Adrenal gland (tissue), 12 donors: ENCODE data around the gene SLC13A5. TPM values are rescaled to one million over a fixed set of nuclear protein-coding genes. Genes with fewer than 3 reads are reported as not detected.

Source experiments
- DNase-seq, 7 donors: peaks; one replicate each; pipeline ENCODE4 v3.0.0-alpha.2; 2019 to 2020
- H3K27ac ChIP-seq, 5 donors: fragments of 200-600 bp; sonication (generic) in 4 of 5; 1 replicate in 3 of 5; 2 replicates in 2 of 5; pipeline versions ENCODE4 v1.5.1 to v1.8.0; 2016 to 2020; ENCODE audit warnings: mild to moderate bottlenecking in 1 of 5
- H3K27me3 ChIP-seq: fragments of 200-600 bp; 2 replicates; pipeline ENCODE4 v1.8.0; 2021
- H3K36me3 ChIP-seq, 2 donors: fragments of 200-600 bp; replicated peaks in 1 of 2; 1 replicate in 1 of 2; 2 replicates in 1 of 2; pipeline versions ENCODE4 v1.5.1 to v1.8.0; 2018 to 2022
- H3K4me1 ChIP-seq, 2 donors: fragments of 200-600 bp; replicated peaks in 1 of 2; 1 replicate in 1 of 2; 2 replicates in 1 of 2; pipeline versions ENCODE4 v1.5.1 to v1.8.0; 2018 to 2021
- H3K4me3 ChIP-seq, 4 donors: fragments of 200-600 bp; sonication (generic) in 3 of 4; one replicate each; pipeline ENCODE4 v1.5.1; 2016 to 2018
- H3K9me3 ChIP-seq, 3 donors: fragments of 200-600 bp; sonication (generic) in 1 of 3; replicated peaks in 1 of 3; 1 replicate in 2 of 3; 2 replicates in 1 of 3; pipeline versions ENCODE4 v1.5.1 to v1.8.0; 2016 to 2021
- CTCF ChIP-seq, 6 experiments: fragments of 450-650 bp in 4 of 6; fragments of 200-600 bp in 2 of 6; sonication (generic) in 1 of 6; IDR thresholded peaks; 1 replicate in 5 of 6; 2 replicates in 1 of 6; pipeline versions ENCODE4 v1.5.1 to v1.8.0; 2016 to 2021; ENCODE audit warnings: antibody characterized with exemption in 6 of 6, mild to moderate bottlenecking in 2 of 6, moderate library complexity in 1 of 6
- POLR2A ChIP-seq, 2 donors: fragments of 450-650 bp; IDR thresholded peaks; one replicate each; pipeline ENCODE4 v1.6.1; 2017; ENCODE audit warnings: antibody characterized with exemption in 2 of 2, mild to moderate bottlenecking in 2 of 2, moderate library complexity in 1 of 2
- WGBS, 4 donors: extraction: QIAGEN DNeasy Blood & Tissue Kit in 2 of 4; methylation state at CpG; one replicate each; pipeline versions ENCODE4 v1.1.5 to v1.1.7; 2013 to 2017; 5-methylcytosine and 5-hydroxymethylcytosine counted together
- intact Hi-C, 2 donors: fragments of 100-400 bp; cut with DNase I; formaldehyde crosslinking; loops; one replicate each; pipeline versions ENCODE4 v1.14.1 to v1.15.0; 2022 to 2023
- polyA plus RNA-seq, 3 donors: library from polyadenylated mRNA; stranded (reverse); fragments of 200-250 nt in 2 of 3; fragments of 350-450 nt in 1 of 3; fragmentation: Illumina TruSeq in 1 of 3; extraction: RNeasy Lipid Tissue Mini Kit (QIAGEN cat#74804) in 1 of 3; gene quantifications; one replicate each; pipeline ENCODE4 v1.2.3, GENCODE V29; 2013 to 2014
- total RNA-seq, 9 donors: library from RNA; depleted of rRNA in 4 of 9; stranded (reverse); fragments of >200 nt in 4 of 9; fragments of 120-200 nt in 1 of 9; fragmentation: NEBNext Ultra II Directional in 1 of 9; extraction: Animal tissue kit (Norgen Biotek cat#: 25700) in 1 of 9; gene quantifications; one replicate each; pipeline versions ENCODE4 v1.1.0 to v1.2.4, GENCODE V29; 2013 to 2023
- donor health status: healthy with polysubstance abuse.
- donor health status: Bipolar disorder and iron deficiency.
- donor health status: DM: yes; HTN: yes; CAD: no.
- donor health status: DM: no; HTN: no; CAD: no.
- donor health status: DM: no; HTN: no; CAD: no.
- donor health status: DM: yes; HTN: yes; CAD: no.

Gene SLC13A5
- total and polyA plus RNA-seq, 12 donors = 0.97 to 7.2 (median 3.6) TPM; not detected in 2

GRCh38 chr17:6714315-6714874 is 1.2 kb upstream of the SLC13A5 start:
- intact Hi-C loops = no loop called here
- peaks cover 0 to 9% of the 10 kb centered on the region in 2 donors for H3K4me1 ChIP-seq
- H3K27me3 ChIP-seq = peaks cover 29% of the 10 kb centered on the region

GRCh38 chr17:6713918-6714271 is 726 bp upstream of the SLC13A5 start:
- Histone ChIP-seq H3K9me3 (no peaks in the 10 kb centered on the region), H3K36me3 (no peaks in the 10 kb centered on the region), H3K27ac (no peak overlapping the region), H3K4me3 (peak overlapping the region in 1 of 4 donors; percentile 33), H3K27me3 (peaks cover 29% of the 10 kb centered on the region), H3K4me1 (peaks cover 0 to 9% of the 10 kb centered on the region in 2 donors)
- WGBS, 4 donors = 18 to 44% (median 20%) methylated on average over 16 to 29 of the region's 29 CpGs
- DNase-seq = no peak
- TF ChIP-seq POLR2A (IDR thresholded peaks at IDR 0.05) (no peak), CTCF (IDR thresholded peaks at IDR 0.05) (no peak)
- intact Hi-C loops = no loop called here

More at GRCh38 chr17:6714315-6714874, 1.2 kb upstream of the SLC13A5 start:
- Histone ChIP-seq H3K4me3 (no peak overlapping the region), H3K27ac (no peak overlapping the region), H3K36me3 (no peaks in the 10 kb centered on the region), H3K9me3 (no peaks in the 10 kb centered on the region)
- TF ChIP-seq POLR2A (IDR thresholded peaks at IDR 0.05) = no peak
- TF ChIP-seq CTCF (IDR thresholded peaks at IDR 0.05) = no peak
- 67 to 85% (median 78%) methylated on average over 7 of the region's 7 CpGs for WGBS, 4 donors
- DNase-seq = no peak

GRCh38 chr17:6712854-6713129 is 377 bp downstream of the SLC13A5 start:
- H3K4me3 ChIP-seq = peak overlapping the region in 1 of 4 donors; percentile 33
- TF ChIP-seq CTCF (IDR thresholded peaks at IDR 0.05) = no peak
- no peak for TF ChIP-seq POLR2A (IDR thresholded peaks at IDR 0.05)
- peaks cover 29% of the 10 kb centered on the region for H3K27me3 ChIP-seq
- DNase-seq = no peak
- no peaks in the 10 kb centered on the region for H3K9me3 ChIP-seq
- no peaks in the 10 kb centered on the region for H3K36me3 ChIP-seq
- intact Hi-C loops = no loop called here
- no peak overlapping the region for H3K27ac ChIP-seq
- peaks cover 0 to 9% of the 10 kb centered on the region in 2 donors for H3K4me1 ChIP-seq
- 19 to 36% (median 27%) methylated on average over 8 to 14 of the region's 14 CpGs for WGBS, 4 donors

GRCh38 chr17:6712058-6712853 is 913 bp downstream of the SLC13A5 start:
- no peaks in the 10 kb centered on the region for H3K36me3 ChIP-seq
- no peak for TF ChIP-seq CTCF (IDR thresholded peaks at IDR 0.05)
- TF ChIP-seq POLR2A (IDR thresholded peaks at IDR 0.05) = no peak
- peaks cover 29% of the 10 kb centered on the region for H3K27me3 ChIP-seq
- no peak overlapping the region for H3K27ac ChIP-seq
- H3K4me3 ChIP-seq = no peak overlapping the region
- peaks cover 0 to 9% of the 10 kb centered on the region in 2 donors for H3K4me1 ChIP-seq
- intact Hi-C loops = no loop called here
- H3K9me3 ChIP-seq = no peaks in the 10 kb centered on the region
- DNase-seq = peak in 4 of 7 donors; percentile 16 to 47 (median 34)
- 38 to 45% (median 42%) methylated on average over 6 to 11 of the region's 11 CpGs for WGBS, 4 donors
